CD4-positive, alpha-beta T cell treated with Interferon gamma for 1 hour (primary cell): ENCODE data around the gene GHR.

Source experiments
- DNase-seq: peaks from one replicate; pipeline ENCODE4 v3.0.0-alpha.2; 2020

GHR gene

GRCh38 chr5:42467572-42467971 is 44.3 kb downstream of the GHR start:
- DNase-seq = no peak

GRCh38 chr5:42467981-42468524 is 44.8 kb downstream of the GHR start:
- no peak for DNase-seq

DNA sequence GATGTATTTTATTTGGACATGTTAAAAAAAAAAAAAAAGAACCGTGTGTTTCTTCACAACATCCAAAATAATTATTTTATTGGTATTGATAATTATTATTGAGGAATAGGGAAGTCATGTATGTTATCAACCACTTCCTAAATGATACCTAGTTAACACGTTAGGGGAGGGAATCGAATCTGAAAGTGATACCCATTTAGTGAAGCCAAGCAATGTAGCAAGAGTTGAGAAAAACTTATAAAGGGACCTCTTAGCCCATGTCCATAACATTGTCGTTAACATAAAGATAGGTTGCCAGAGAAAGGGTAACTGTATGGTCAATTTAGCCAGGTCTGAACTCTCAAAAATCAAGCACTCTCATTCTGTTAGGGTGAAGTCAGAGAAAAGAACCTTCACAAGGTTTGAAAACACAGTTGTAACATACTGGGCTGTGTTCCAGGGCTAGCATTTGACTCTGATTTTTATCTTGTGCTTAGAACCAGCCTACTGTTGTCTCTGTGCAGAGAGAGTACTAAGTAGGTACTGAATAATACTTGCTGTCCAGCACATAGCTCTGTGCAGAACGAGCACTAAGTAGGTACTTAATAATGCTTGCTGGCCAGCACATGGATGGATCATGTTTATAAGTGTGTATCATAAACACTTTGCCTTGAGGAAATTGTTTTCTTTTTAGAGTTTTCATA is 60.4 kb downstream of the GHR start:
- no peak for DNase-seq

GRCh38 chr5:42487077-42487476 is 63.8 kb downstream of the GHR start:
- DNase-seq = no peak

DNA sequence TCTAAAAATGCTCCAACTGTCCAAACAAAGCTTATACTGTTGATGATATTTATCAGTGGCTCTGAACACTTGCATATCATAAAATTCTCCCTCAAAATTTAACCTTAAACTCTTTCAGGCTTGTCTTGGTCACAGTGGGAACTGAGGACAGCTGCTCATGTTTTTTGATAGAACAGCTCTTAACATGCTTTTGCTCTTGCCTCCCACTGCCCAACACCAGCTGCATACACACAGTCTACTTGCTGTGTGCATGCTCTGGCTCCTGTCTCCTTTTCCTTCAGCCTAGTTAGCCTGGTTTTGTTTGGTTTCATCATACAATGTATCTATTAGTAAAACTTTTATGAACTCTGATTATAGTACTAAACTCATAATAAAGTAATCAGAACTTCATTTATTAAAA is 64.6 kb downstream of the GHR start:
- no peak for DNase-seq

- DNase-seq = no peak
These were observed 67.6 kb downstream of the GHR start for GRCh38 chr5:42490831-42491230.

DNA sequence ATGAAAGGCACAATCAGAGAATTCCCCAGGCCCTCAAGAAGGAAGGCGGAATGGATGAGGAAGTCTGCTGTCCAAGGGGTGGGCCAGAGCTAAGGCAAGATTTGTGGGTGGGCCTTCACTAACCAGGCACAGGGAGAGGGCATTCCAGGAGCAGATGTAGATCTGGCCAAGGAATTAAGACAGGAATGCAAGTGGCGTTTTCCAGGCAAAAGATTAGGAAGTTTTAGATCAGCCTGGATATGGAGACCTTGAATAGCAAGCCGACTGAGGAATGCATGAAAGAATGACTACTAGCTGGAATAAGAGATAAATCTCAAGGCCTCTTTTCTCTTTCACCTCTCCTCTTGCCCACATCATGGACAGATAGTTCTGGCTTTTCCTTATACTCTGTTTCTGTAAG is 68.5 kb downstream of the GHR start:
- DNase-seq = no peak

DNA sequence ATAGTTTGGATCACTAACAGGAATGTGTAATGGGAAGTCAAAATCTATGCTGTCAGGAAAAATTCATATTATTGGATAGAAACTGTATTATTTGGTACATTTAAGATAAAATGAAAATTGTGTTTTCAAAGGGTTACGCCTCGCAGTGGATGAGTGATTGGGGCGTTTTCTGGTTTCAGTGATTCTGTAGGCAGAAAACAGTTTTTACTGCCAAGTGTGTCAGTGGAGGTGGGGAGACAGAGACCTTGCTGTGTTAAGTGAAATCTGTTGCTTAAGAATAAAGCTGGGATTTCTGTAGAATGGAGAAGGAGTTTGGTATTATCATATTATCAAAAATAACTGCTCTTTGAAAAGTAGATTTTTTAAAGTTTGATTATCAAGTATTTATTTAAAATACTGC is 69.7 kb downstream of the GHR start:
- no peak for DNase-seq

- no peak for DNase-seq
These were observed 71.2 kb downstream of the GHR start for GRCh38 chr5:42494414-42494813.

DNA sequence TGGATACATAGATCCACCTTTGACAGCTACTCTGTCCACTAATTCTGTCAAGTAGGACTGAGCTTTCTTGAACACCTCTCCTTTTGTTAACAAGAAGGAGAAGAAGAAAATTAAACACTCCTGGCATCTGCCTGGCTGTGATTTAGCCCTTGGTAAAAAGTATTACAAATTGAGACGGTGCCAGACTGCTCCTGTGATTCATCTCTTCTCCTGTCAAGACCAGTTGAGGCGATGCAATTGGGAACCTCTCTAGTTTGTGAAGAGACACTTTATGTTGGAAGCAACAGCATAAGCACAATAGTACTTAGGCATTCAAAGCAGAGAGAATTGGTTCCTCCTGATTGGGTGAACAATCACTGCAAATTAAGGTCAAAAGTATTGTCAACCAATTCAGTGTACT is 72.7 kb downstream of the GHR start:
- DNase-seq = no peak

DNA sequence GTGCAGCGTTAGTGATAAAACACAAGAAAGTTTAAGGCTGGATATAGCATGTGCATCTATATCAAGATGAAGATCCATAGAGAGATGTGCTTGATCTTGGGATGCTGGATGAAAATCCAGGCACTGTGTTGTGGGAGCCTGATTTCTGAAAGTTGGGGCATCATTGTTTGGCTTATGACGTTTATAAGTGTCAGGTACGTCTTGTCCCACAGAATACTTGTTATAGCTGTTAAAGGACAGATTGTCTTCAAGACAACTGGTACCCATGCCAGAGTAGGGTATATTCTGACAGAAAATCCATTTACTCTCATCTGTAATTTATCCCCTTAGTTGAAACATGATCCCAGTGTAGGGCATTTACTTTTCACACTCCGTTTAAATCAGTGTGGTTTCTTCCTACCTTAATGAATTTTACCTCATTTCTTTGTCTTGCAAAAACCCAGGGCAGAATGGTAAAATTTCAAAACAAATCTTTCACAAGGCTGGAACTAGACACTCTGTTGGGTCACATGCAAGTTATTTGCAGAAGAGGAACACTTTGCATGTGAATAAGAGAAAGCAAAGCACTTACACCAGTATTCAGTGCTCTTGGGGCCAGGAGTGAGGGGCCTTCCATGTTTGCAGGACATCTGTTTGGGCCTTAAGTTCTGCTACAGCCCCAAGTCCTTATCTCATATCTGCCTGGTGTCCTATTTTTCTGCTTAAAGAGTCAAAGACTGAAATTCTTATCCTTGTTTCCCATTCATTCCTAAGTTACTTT is 73.3 kb downstream of the GHR start:
- no peak for DNase-seq

- DNase-seq = no peak
These were observed 74.8 kb downstream of the GHR start for GRCh38 chr5:42498000-42498399.

DNA sequence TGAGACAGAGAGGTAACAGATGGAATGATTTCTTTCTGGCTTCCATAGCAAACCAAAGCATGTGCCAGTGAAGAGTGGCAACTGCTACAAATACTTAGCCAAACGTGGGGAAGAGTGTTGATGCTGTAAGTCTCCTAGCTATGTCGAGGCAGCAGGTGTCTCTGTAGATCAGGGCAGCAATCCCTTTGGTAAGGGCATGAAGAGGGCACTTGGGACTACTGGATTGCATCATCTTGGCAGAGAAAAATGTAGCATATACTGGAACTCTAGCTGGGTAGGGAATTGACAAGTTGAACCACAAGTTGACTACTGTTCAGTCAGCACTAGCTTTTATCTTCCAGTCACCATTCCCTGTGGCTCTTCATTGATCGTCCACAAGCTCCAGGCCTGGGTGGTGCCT is 75.8 kb downstream of the GHR start:
- DNase-seq = no peak

DNA sequence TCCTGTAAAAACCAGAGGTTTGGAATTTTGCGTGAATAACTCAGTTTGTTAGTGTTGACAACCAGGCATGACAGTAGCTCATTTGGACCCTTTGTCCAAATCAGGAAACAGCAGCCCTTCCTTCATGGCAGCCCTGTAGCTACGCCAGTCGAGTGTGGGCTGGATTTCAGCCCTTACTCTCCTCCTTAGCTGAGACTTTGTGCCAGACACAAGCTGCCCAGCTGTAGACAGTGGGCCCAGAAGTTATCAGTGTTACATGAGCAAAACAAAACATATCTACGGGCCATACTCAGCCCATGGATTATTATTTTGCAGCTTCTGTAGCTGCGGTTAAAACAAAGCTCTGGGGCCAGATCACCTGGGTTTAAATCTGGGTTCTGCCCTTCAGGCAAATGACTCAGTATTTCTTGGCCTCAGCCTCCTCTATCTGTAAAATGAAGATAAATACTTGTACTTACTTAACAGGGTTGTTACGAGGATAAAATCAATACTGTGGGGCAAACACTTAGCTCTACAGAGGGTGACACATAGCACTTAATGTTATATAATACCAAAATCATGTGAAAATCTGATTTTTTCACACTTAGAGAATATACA is 76.9 kb downstream of the GHR start:
- no peak for DNase-seq

DNA sequence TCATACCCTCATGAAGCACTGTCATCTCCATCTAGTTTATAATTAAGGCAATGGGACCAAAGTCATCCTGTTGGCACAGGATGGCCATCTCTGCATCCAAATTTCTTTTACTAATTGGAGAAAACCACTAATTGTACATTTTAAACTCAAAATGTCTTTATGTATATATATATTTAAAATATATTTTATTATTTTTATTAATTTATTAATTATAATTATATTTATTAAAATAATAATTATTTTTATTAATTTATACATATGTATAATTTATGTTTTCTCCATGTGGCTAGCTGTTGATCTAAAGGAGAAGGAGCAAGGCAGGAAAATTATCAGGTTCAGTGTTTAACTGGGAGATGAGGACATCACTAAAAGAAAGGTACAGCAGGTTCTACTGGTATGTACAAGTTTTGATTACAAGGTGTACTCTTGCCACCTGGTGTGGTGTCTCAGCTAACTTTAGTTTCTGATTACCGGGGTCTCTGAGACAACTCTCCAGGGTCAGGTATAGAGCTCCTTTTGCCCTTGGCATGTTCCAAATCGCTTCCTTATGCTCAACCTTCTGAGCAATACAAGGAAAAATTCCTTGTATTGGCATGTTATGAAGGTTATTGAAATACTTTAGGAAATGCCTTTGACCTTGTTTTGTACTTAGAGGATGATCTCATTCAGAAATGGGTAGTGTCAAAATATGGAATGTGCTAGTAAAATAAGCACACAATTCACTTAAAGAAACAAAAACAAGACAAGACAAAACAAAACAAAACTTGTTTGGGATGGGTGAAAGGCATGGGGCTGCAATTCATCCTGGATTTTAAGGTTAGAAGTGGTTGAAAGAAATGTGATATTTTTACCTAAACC is 79.6 kb downstream of the GHR start:
- DNase-seq = no peak

GRCh38 chr5:42506662-42507061 is 83.4 kb downstream of the GHR start:
- DNase-seq = no peak

DNA sequence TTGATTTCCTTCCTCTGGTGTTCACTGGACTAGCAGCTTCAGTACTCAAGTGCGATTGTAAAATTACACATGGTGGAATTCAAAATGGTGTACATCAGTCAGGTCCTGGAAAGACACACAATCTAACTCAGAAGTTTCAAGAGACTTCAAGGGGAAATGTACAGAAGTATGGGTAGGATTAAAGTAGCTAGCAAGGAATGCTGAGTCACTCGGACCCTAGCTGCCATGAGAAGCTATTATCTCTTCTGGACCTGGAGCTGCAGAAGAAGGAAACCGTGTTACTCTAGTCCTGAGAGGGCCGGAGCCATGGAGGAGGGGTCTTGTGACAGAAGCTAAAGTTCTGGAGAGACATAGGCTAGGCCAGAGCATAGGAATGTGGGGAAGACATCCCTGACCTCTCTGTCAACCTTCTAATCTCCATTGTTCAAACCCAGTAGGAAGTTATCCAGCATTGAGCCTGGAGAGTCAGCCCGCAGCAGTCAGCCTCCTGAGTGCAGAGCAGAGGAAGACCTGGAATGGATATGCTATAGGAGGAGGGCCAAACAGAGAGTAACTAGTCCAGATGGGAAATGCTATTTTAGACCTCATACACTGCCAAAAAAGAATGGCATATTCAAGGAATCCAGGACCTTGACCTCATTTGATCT is 84.3 kb downstream of the GHR start:
- DNase-seq = no peak

DNA sequence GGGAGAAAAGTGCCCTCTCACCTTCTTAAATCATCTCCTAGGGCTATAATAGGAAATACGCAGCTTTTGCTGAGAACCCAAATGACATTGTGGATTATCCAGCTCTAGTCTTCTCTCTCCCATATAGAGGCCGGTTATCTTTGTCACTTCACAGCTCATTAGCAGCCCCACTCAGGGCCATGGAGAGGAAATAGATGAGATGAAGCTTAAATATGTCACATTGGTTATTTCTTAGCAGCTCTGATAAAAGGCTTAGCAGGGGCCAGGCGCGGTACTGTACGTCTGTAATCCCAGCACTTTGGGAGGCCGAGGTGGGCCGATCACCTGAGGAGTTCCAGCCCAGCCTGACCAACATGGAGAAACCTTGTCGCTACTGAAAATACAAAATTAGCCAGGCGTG is 90.0 kb downstream of the GHR start:
- DNase-seq = no peak

DNA sequence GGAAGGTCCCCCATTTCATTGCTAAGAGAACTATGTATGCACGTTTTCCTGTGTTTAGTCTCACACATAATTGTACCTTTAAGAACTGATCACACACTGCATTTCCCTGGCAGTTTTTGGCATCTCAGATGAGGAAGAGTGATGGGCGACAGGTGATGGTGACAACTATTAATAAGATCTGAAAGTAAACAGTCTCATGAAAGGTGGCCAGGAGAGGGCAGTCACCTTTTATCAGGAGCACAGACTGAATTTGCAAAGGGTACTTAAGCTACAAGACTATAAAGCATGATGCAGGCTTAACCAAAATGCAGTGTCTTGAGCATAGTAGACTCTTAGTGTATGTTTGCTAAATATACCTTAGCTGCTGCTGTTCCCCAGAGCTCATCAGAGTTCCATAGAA is 91.5 kb downstream of the GHR start:
- no peak for DNase-seq

DNA sequence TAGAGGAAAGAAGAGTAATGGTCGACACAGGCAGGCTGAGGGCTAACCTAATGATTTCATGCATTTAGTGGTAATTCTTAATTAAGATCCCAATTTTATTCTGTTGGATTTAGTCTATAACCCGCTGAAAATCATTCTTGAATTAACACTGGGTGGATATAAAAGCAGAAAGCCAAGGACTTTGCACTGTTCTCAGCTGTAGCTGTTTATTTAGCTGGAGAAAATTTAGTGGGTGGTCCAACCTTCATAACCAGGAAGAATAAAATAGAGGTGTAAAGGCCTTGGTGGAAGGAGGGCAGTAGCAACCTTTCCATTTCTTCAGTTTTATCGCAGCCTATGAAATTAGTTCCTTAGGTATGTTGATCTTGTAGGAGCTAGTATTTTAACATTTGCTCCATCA is 92.3 kb downstream of the GHR start:
- no peak for DNase-seq

DNA sequence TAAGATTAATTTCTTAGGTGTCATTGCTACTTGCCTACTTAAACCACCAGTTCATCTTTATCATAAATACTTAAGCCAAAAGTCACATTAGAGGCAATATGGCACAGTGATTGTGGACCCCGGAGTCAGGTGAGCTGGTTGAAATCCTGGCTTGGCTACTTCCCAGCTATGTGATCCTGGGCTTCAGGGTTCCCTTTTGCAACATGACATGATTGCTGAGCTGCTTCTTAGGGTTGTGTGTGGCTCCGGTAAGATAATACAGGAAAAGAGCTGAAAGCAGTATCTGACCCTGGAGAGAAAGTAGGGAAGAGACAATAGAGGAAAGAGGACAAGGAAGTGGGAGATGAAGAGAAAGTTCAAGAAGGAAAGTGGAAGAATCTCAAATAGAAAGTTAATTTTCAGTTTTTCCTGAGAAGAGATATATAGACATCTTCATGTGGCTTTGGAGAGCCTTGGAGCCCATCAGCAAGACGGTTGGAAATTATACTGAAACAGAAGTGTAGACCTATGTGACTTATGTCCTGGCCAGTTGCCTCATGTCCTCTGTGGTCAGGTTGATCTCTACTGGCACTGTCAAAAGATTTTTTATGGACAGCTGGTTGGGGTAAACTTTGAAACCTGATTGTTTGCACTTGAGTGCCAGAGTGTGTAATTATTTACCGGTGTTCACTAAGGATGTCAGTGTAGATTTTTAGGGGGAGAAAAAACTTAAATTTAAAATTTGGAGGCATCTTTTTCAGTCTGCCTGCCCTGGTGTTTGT is 93.2 kb downstream of the GHR start:
- no peak for DNase-seq

DNA sequence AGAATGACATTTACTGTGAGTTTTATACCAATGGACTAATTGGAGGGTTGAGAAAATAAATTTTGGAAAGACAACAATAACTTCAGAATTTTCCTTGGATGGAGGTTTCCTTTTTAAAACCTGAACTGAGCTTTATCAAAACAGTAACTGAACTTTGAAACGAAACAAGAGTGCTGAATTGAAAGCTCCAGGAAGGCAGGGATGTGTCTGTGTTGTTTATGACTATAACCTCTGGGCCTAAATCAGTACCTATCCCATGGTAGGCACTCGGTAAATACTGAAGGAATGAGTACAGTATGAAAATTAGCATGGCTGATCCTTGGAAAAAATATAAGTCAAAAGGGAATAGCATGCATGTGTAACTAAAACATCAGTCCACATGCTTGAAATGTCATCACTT is 93.9 kb downstream of the GHR start:
- DNase-seq = no peak
